HL-60 (cell line): Measurements from ENCODE around the gene NHLRC2.

Experiments
- CTCF ChIP-seq: IDR thresholded peaks from one replicate; pipeline ENCODE4 v1.5.1; 2011; ENCODE audit warnings: low read length, control low read depth, inconsistent platforms; ENCODE audit not compliant: insufficient read depth
- POLR2AphosphoS5 ChIP-seq: IDR thresholded peaks from 2 replicates; pipeline ENCODE4 v1.6.1; 2012; ENCODE audit warnings: low read depth

GRCh38 chr10:113882240-113882639 is 27.8 kb downstream of the NHLRC2 start:
- TF ChIP-seq CTCF = no peak
- TF ChIP-seq POLR2AphosphoS5 = no peak
